Cerebellar nuclear complex (tissue), 1 donor: Measurements from ENCODE around the gene CDS1.
"Not testable (repeated sequence)": the region's sequence is repeated elsewhere in the genome, so short reads cannot be mapped to it uniquely, and the experiment has no call there.

ENCODE experiments used
- DNase-seq, 2 experiments: peaks; one replicate each; lab custom pipeline; 2025; lab: John Stamatoyannopoulos, UW

The CDS1 gene

DNA sequence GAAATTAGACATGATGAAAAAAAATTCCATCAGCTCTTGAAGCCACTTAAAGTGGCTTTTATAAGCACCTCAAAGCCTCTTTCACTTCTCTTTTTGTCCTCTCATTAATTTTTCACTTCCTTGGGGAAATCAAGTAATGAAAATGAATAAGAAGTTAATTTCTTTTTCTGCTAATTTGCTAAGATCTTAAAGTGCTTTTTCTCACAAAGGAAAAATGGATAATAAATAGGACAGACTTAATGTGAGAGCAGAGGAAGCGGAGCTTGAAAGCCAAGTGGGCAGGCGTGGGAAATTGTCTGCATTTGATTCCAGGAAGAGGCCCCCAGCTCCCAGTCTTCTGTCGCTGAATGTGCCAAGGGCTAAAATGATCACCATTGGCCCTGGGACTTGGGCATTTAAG is 28.6 kb downstream of the CDS1 start:
- DNase-seq = no peak

DNA sequence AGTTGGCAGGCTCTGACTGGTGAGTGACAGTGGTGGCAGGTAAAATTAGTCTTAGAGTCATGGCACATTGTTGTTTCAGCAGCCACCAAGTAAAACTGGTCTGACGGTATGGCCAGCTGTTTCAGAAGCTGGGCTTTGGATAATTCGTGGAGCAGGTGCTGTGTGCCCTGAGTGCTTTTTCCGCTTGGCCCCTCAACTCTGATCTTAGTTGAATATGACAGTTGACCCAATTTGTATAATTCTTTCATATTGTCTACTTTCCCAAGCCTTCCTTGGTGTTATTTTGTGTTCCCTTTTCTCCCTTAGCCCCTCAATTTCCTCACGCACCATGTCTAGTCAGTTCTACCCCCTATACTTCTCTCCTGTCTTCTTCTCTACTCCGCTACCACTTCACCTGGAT is 32.0 kb downstream of the CDS1 start:
- DNase-seq = no peak

DNA sequence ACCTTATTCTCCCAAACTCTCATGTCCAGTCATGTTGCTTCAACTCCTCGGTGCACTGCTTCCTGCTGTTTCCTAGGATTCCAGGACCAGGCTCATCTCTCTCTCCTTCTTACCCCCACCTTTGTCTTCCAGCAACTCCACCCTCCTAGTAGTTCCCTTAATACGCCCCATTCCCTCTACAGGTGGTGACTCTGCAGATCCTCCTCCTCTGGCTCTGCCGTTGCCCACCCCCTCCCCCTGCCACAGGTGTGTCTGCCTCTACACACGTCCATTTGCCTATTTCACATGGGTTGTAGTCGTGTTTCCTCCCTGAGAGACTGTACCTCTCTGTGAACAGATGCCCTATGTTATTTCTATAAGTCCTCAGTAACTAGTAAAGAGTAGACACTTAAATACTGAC is 32.4 kb downstream of the CDS1 start:
- no peak for DNase-seq

DNA sequence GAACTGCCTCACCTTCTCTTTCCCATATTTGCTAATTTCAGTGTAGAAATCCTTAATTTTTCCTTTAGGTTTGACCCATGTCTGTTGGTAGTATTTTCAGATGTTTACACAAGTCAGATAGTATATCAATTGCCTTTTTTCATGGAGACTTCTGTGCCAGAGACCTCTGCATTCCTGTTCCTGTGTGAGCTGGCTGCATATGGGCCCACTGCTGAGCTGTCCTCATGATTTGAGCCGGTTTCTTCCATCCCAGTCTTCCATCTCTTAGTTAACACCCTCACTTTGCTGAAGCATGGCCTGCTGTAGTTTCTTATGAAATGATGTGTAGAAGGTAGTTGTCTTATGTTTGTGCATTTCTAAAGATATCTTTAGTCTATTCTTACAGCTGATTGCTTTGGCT is 40.0 kb downstream of the CDS1 start:
- DNase-seq = no peak

DNA sequence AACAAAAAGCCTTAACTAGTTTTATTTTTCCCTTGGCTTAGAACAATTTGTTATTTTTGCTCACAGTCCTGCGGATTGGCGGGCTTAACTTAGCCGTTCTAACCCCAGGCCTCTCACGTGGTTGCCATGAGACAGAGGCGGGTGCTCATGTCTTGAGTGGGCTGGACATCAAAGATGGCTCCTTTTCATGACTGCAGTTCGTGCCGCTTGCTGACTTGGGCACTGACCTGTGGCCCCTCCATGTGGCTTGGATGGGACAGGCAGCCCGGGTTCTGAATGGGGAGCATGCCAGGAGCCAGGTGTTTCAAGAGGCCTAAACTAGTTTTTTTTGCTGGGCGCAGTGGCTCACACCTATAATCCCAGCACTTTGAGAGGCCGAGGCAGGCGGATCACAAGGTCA is 40.7 kb downstream of the CDS1 start:
- DNase-seq = no peak

DNA sequence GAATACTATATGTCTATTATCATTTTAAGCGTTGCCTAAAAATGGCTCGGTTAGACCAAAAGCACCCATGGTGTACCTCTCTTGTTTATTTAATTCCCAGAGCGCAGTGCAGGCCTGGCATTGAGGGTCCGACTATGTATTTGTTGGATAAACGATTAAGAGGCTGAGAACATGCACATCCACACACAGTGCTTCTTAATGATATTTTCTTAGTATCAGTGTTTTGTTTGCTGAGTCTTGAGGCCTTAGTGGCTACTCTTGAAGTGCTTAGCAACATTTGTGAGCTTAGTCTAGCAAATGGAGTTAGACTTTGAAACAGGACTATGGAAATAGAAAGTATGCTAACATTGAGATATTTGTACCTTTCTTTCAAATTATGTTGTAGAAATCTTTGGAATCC is 43.7 kb downstream of the CDS1 start:
- DNase-seq = no peak

DNA sequence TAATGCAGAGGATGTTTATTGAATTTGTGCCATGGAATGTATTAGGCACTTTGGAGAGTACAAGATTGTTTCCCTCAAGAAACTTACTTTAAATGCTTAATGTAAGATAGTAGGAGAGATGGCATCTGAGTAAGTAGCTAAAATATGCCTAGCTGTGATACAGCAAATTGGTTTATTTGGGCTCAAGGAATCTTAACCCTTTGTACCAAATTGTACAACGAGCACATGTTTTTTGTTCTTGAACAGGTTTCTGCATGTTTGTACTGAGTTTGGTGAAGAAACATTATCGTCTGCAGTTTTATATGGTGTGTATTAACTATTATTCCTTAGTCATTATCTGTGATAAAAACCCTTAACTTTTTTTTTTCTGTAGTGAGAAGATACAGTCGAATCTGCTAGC is 48.6 kb downstream of the CDS1 start:
- no peak for DNase-seq

DNA sequence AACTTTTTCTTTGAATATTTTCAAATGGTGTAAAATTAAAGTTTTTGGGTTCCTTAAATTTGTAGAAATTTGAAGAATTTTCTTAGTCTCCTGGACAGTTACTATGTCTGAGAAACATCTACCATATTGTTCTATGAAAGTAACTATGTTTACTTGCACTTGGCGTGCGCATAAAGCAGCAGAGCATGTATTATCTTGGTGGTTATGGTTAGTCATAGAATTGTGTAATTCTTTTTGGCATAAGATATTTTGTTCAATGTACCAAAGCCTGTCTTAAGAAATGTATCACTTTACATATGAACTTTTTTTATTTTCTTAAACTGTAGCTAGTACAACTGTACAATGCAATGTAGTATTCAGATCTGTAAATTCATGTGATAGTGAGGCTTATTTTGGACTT is 49.2 kb downstream of the CDS1 start:
- no peak for DNase-seq

DNA sequence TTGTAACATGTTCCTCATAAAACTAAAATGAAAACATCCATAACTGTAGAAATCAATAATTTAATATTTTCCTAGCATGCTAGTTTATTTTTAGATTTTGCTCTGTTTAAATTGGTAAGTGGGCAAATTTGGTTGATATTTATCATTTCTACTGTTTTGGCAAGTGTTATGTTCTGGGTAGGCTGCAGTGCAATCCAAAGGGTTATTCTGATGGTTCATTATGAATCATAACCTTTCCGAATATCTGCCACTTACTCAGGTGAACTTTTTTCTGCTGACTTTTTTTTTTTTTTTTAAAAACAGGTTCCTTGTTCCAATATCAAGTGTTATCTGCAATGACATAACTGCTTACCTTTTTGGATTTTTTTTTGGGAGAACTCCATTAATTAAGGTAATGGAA is 52.0 kb downstream of the CDS1 start:
- DNase-seq = no peak

DNA sequence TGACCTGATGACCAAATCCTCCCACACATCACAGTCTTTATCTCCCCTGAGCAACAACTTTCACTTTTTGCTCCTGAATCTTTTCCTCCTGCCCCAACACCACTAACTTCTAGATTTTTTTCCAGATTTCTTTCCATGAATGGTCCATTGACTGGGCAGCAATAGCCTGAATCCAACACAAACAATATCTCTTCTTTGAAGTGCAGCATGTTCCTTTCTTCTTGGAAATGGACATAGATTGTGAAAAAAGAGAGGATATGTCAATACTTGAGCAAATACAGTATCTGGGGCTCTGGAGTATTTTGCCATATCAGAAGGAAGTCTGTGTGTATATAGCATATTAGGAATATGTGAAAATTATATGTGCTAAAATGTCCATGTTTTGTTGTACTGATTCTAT is 55.2 kb downstream of the CDS1 start:
- DNase-seq = no peak

DNA sequence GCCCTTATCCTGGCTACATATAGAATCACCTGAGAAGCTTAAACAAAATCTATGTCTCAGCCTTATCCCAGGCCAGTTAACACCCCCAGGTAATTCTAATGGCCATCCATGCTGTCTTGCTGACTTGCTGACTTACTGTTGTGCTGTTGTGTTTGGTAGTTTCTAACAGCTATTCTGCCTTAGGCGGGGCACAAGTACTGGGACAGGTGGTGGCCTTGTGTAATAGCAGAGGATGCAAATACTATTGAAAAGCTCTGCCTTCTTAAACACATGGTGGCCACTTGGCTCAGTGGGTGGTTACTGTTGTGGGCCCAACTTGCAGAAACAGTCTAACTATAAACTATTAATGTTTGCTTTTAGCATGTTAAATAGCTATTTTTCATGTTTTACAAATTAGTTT is 56.2 kb downstream of the CDS1 start:
- no peak for DNase-seq

DNA sequence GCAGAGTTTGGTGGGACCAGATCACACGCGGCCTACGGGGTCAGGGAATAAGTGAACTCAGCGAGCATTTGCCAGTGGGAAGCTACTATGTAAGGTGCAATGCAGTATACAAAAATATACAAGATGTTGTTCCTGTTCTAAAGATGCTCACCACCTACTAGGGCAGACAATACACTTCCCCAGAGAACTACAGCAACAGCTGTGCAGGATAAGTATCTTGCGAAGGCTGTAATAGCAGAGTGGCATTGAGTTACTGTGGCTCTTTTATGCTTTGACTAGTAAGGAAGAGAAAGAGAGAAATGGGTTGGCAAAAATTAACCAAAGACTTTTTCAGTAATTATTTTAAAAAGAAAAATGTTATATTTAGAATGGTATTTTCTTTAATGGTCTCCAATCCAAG is 61.2 kb downstream of the CDS1 start:
- no peak for DNase-seq

DNA sequence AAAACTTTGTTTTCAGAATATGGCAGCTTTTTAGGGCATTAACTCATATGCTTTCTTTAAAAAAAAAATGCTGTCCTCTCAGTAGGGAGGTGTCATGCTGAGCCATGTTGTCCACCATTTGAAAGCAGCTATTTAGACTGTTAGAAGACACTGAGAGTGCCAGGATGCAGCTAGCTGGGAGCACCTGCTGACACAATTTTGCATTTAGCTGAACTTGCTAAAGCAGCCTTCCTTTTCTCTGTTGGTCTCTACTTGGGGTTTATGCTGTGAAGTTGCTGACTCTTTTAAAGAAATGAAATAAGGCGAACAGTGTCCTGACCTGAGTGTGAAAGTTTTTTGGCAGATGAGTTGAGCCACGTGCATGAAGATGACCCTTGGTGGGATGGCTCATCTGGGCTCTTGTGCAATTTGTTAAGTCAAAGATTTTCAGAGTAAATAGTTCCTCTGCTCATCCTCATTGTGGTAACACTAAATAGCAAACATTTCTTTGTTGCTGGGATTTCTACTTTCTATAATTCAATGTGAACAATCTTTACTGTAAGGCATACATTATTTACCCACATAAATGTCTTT is 64.5 kb downstream of the CDS1 start:
- DNase-seq = no peak

DNA sequence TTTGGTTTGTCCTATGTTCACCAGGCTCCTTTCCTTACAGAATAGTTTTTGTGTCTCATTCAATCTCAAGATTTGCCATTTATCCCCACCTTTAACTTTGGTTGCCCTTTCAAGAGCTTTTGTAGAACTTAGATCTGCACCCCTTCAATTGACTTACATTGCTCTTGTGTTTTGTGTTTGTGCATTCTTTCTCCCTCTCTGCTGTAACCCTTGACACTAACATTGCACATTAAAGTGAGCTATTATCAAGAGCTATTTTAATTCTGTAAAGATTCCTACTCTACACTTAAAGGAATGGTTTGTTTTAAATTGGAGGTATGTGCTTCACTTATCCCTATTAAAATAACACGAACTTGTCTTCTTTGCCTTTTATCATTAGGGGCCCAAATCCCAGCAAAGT is 65.3 kb downstream of the CDS1 start:
- DNase-seq = no peak

DNA sequence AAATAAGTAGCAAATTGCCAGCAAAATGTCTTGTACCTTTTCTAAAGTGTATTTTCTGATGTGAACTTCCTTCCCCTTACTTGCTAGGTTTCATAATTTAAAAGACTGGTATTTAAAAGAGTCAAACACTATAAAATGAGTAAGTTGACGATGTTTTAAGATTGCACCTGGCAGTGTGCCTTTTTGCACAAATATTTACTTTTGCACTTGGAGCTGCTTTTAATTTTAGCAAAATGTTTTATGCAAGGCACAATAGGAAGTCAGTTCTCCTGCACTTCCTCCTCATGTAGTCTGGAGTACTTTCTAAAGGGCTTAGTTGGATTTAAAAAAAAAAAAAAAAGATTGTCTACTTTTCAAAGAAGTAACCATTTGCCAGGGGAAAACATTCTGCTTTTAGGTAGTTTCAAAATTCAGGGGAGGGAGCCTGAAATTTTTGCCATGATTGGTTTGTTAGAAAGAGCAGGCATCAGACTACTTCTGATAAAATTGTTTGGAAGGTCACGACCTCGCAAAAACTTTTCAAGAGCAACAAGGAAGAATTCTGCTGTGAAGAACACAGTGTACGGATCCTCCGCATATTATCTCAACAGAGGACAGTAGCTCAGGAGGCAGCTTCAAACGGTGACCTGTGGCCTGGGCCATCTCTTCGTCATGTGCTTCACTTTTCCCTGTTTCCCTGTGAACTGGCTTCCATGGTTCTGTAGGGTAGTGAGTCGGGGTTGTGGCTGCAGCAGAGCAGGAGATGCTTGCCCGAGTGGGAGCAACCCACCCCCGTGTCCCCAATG is 66.1 kb downstream of the CDS1 start:
- no peak for DNase-seq

DNA sequence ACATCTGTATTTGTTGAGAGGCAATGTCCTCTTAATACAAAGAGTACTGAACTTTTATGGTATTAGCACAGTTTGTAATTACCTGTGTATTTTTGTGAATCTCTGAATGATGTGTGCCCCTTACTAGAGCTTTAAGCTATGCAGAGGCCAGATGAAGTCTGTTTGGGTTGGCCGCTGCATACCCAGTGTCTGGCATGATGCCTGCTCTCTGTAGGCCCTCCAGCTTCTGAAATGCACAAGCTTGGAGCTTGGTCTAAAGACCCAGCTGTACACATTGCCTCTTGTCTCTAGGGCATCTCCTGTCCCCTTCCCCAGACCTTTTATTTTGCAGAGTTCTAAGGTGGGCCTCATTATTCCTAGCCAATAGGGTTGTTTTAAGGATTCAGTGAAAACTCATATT is 68.6 kb downstream of the CDS1 start:
- DNase-seq = no peak

DNA sequence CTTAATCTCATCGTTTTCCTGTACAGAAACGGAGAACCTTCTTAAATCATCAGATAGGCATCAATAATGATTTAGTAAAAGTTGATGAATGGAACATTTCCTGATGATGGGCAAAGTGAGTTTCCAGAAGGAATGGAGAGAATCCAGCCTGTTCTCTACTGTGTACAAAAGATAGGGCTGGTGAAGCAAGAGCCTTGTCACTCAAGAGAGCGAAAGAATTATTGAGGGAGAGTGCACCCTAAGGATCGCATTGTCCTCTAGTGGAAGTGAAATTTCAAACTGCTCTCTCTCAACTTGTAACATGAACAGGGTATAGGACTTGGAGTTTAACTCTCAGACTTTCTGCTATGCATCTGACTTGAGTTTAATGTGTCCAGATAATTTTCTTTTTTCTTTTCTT is 69.6 kb downstream of the CDS1 start:
- no peak for DNase-seq

DNA sequence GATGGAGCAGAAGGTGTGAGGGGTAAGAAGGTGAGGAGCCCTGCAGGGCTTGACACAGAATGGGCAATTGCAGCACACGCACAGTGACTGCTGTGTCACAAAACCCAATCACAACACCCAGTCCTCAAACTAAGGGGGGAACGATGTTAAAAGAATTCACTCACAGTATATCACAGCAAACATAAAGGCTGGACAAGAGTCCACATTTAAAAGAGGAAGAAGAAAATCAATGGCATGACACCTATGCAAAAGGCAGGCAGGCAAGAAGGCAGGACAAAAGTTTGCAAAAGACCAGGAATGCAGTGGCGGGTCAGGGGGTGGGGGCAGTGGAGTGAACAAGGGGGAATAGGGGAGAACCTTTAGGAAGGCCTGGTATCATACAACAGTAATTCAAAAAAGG is 77.7 kb downstream of the CDS1 start:
- DNase-seq = no peak

DNA sequence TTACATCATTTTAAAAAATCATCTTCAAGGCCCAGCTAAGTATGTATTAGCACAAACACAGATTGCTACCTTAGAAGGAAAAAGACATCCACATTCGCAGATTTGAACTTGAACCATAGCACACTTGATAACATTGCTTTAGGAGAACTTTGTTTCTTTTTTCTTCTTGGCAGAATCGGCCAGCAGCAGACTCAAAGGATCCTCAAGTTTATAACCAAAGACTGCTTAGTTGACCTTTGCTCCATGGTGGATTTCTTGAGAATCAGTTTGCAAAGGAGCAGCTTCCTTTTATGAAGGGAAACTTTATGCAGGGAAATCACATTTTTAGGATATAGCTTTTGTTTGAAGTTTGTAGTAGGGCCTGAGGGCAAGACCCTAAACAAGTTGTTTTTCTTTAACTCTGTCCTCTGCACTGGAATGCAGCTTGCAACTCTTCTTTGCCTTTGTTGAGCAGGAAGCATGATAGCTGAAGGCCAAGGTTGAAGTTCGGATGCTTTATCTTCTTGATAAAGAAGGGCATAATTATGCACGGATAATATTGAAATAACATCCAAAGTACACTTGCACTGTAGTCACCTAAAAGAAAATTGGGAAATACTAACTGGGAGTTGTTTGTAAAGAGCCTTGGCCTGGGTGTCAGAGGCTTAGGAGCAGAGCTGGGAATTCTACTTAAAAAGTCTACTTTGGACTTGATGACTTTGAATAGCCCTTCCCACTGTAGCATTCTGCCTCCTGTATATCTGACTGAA is 78.4 kb downstream of the CDS1 start:
- DNase-seq = no peak

DNA sequence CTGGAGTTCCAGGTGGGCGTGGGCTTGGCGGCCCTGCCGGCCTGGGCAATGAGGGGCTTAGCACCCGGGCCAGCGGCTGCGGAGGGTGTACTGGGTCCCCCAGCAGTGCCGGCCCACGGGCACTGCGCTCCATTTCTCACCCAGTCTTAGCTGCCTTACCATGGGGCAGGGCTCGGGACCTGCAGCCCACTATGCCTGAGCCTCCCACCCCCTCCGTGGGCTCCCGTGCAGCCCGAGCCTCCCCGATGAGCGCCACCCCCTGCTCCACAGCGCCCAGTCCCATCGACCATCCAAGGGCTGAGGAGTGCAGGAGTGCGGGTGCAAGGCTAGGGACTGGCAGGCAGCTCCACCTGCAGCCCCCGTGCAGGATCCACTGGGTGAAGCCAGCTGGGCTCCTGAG is 81.8 kb downstream of the CDS1 start:
- DNase-seq = not testable (repeated sequence)

DNA sequence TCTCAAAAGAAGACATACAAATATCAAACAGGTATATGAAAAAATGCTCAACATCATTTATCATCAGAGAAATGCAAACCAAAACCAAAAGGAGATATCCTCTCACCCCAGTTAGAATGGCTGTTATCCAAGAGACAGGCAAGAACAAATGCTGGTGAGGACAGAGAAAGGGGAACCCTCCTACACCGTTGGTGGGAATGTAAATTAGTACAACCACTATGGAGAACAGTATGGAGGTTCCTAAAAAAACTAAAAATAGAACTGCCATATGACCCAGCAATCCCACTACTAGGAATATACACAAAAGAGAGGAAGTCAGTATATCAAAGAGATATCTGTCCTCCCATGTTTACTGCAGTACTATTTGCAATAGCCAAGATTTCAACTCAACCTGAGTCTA is 83.5 kb downstream of the CDS1 start:
- no peak for DNase-seq

DNA sequence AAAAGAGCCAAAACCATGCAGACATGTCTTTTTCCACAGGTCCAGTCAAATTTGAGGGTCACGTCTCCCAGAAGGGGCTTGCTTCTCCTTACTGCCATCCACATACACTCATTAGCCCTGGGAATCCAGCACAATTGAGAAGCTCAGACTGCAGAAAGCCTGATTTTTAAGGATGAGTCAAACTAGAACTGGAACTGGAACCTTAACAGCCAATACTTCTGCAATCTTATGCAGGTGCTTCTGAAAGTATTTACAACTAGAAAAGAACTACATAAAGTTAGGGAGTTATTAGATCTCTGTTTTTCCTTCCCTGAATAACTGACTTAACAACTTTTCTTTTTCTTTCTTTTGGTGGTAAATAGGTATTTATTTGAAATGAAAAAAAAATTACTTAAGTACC is 86.3 kb downstream of the CDS1 start:
- DNase-seq = no peak

DNA sequence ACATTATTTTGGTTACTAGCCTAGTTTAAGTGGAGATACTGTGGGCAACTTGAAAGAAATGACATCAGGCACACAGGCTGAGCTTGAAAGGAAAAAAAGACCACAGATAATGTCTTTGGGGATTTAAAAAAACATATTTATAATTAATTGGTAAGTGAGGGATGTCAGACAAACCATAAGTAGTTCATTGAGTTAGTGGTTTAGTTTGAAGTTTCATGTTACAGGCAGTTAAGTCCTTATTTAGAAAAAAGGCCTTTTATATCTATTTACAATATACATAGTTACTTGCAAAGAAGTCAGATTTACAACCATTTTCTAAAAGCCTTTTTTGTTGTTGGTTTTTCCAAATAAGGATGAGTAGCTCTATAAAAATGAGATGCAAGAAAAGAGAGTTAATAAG is 89.2 kb downstream of the CDS1 start:
- DNase-seq = no peak
